HEK293T (cell line): ENCODE data around the gene PRSS27.

ENCODE experiments used
- CTCF ChIA-PET: fragments of 350-600 bp; formaldehyde crosslinking; extraction: SDS; loops from one replicate; lab custom pipeline; 2021; ENCODE audit warnings: antibody characterized with exemption, inconsistent platforms; lab: Yijun Ruan, JAX
- POLR2A ChIA-PET: fragments of 350-600 bp; formaldehyde crosslinking; extraction: SDS; loops from one replicate; lab custom pipeline; 2020; ENCODE audit warnings: antibody characterized with exemption, inconsistent platforms; lab: Yijun Ruan, JAX
- DNase-seq: peaks from one replicate; pipeline ENCODE4 v3.0.0; 2012; ENCODE audit warnings: mixed read lengths; ENCODE audit errors: extremely low spot score
- ARNT ChIP-seq: fragments of 450-650 bp; IDR thresholded peaks from 2 replicates; pipeline ENCODE4 v1.6.1; 2017; ENCODE audit warnings: mild to moderate bottlenecking
- BHLHE40 ChIP-seq: fragments of 450-650 bp; IDR thresholded peaks from 2 replicates; pipeline ENCODE4 v1.6.1; 2016; ENCODE audit warnings: mild to moderate bottlenecking, moderate library complexity, borderline replicate concordance
- CTBP1 ChIP-seq: fragments of 450-650 bp; IDR thresholded peaks from 2 replicates; pipeline ENCODE4 v1.6.1; 2016; ENCODE audit warnings: borderline replicate concordance
- ELF4 ChIP-seq: fragments of 450-650 bp; IDR thresholded peaks from 2 replicates; pipeline ENCODE4 v1.6.1; 2017; ENCODE audit warnings: antibody characterized with exemption
- FOXA1 ChIP-seq: fragments of 450-650 bp; IDR thresholded peaks from 2 replicates; pipeline ENCODE4 v1.6.1; 2016; ENCODE audit warnings: mild to moderate bottlenecking
- FOXM1 ChIP-seq: fragments of 450-650 bp; IDR thresholded peaks from 2 replicates; pipeline ENCODE4 v1.6.1; 2017; ENCODE audit warnings: mild to moderate bottlenecking, borderline replicate concordance
- HDGF ChIP-seq: fragments of 450-650 bp; IDR thresholded peaks from 2 replicates; pipeline ENCODE4 v1.6.1; 2017; ENCODE audit warnings: antibody characterized with exemption, borderline replicate concordance
- L3MBTL2 ChIP-seq: fragments of 450-650 bp; conservative IDR thresholded peaks from 2 replicates; pipeline ENCODE4 v1.6.1; 2016; ENCODE audit warnings: mild to moderate bottlenecking
- NFRKB ChIP-seq: fragments of 450-650 bp; IDR thresholded peaks from 2 replicates; pipeline ENCODE4 v1.6.1; 2016; ENCODE audit warnings: mild to moderate bottlenecking, moderate library complexity
- PKNOX1 ChIP-seq: fragments of 450-650 bp; IDR thresholded peaks from 2 replicates; pipeline ENCODE4 v1.6.1; 2016
- SP1 ChIP-seq: fragments of 450-650 bp; IDR thresholded peaks from 2 replicates; pipeline ENCODE4 v1.6.1; 2017
- TARDBP ChIP-seq: fragments of 450-650 bp; IDR thresholded peaks from 2 replicates; pipeline ENCODE4 v1.6.1; 2016
- ZNF384 ChIP-seq: fragments of 450-650 bp; IDR thresholded peaks from 2 replicates; pipeline ENCODE4 v1.6.1; 2016

PRSS27 gene

GRCh38 chr16:2664574-2664982 lies 55.4 kb downstream of the PRSS27 start:
- ChIA-PET POLR2A (interaction anchor here (1.6 kb wide), 1 partner anchor 61 kb away, joined by 4 read pairs; no protein-coding TSS in a partner anchor), CTCF (interaction anchor here (0.9 kb wide), 1 partner anchor 9 kb away, joined by 3 read pairs; no protein-coding TSS in a partner anchor)
- TF ChIP-seq ELF4 (no peak), NFRKB (no peak), PKNOX1 (no peak), ZNF384 (no peak), ARNT (no peak), CTBP1 (no peak), FOXA1 (no peak), FOXM1 (no peak), SP1 (no peak), BHLHE40 (no peak), L3MBTL2 (no peak), TARDBP (no peak), HDGF (no peak)
- no peak for DNase-seq

- TF ChIP-seq CTBP1 (peak; percentile 36; the same call in 1 of the 2 replicates), PKNOX1 (peak; percentile 69), NFRKB (no peak), HDGF (no peak), L3MBTL2 (0 out of 2 replicates have a peak, but pooled peaks have one; percentile 29), TARDBP (no peak)
- CTCF ChIA-PET, result interaction anchor here (0.6 to 0.9 kb wide), 2 partner anchors 10 to 1425 kb away, joined by 3 read pairs; no protein-coding TSS in a partner anchor
- DNase-seq, result peak; percentile 21
- POLR2A ChIA-PET, result interaction anchor here (1.1 to 1.6 kb wide), 2 partner anchors 14 to 61 kb away, joined by 3 to 4 read pairs; no protein-coding TSS in a partner anchor
Measured at GRCh38 chr16:2663553-2664546, 56.2 kb downstream of the PRSS27 start.
